GM10266 (cell line): ENCODE results near the gene CCDC102A.
"Not testable (repeated sequence)": the region's sequence is repeated elsewhere in the genome, so short reads cannot be mapped to it uniquely, and the experiment has no call there.

Experiments used
- DNase-seq: peaks from one replicate; pipeline ENCODE4 v3.0.0; 2012; ENCODE audit errors: extremely low spot score
- TF ChIP-seq, protein P1 (sequence below): IDR thresholded peaks from 2 replicates; pipeline ENCODE4 v1.5.1; 2012; ENCODE audit warnings: mild to moderate bottlenecking, low read depth; ENCODE audit not compliant: control insufficient read depth, insufficient read depth; ENCODE audit errors: missing control alignments

CCDC102A gene

DNA sequence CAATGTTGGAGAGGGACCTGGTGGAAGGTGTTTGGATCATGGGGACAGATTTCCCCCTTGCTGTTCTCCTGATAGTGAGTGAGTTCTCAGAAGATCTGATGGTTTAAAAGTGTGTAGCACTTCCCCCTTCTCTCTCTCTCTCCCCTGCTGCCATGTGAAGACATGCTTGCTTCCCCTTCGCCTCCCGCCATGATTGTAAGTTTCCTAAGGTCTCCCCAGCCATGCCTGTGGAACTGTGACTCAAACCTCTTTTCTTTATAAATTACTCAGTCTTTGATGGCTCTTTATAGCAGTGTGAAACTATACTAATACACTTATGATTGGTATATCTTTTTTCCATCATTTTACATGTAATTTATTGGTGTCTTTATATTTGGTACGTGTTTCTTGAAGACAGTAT lies 19.5 kb upstream of the CCDC102A start:
- TF ChIP-seq, protein P1, sequence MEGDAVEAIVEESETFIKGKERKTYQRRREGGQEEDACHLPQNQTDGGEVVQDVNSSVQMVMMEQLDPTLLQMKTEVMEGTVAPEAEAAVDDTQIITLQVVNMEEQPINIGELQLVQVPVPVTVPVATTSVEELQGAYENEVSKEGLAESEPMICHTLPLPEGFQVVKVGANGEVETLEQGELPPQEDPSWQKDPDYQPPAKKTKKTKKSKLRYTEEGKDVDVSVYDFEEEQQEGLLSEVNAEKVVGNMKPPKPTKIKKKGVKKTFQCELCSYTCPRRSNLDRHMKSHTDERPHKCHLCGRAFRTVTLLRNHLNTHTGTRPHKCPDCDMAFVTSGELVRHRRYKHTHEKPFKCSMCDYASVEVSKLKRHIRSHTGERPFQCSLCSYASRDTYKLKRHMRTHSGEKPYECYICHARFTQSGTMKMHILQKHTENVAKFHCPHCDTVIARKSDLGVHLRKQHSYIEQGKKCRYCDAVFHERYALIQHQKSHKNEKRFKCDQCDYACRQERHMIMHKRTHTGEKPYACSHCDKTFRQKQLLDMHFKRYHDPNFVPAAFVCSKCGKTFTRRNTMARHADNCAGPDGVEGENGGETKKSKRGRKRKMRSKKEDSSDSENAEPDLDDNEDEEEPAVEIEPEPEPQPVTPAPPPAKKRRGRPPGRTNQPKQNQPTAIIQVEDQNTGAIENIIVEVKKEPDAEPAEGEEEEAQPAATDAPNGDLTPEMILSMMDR: no peak

DNA sequence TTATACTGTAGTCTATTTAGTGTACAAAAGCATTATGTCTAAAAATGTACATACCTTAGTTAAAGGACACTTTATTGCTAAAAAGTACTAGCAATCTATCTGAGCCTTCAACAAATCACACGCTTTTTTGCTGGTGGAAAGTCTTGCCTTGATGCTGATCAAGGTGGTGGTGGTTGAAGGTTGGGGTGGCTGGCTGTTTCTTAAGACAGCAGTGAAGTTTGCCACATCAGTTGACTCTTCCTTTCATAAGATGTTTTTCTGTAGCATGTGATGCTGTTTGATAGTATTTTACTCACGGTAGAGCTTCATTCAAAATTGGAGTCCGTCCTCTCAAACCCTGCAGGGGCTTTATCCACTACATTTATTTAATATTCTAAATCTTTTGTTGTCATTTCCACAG lies 14.7 kb upstream of the CCDC102A start:
- TF ChIP-seq, protein P1: no peak
- no peak for DNase-seq

More for the DNA sequence above, 19.5 kb upstream of the CCDC102A start:
- no peak for DNase-seq

DNA sequence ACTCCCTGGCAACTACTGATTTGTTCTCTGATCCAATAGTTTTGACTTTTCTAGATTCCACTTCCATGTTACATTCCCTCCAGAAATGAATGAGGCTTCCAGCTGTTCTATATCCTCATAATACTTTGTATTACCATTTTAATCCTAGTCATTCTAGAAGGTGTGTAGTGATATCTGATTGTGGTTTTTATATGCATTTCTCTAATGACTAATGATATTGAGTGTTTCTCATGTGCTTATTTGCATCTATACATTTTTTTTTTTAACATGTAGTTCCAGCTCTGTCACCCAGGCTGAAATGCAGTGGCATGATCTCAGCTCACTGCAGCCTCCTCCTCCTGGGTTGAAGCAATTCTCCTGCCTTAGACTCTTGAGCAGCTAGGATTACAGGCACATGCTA lies 13.4 kb upstream of the CCDC102A start:
- TF ChIP-seq, protein P1: no peak
- DNase-seq: no peak

DNA sequence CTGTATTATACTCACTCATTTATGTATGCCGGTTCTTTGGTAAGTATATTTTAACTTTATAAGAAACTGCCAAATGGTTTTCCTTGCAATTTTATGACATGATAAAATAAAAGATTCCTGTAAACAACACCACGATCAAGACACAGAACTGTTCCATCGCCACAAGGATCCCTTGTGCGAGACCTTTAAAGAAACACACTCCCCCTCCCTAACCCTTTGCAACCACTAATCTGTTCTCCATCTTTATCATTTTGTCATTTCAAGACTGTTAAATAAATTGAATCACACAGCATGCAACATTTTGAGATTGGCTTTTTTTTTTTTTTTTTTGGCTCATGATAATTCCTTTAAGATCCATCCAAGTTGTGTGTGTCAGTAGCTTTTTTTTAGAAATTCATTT lies 12.0 kb upstream of the CCDC102A start:
- TF ChIP-seq, protein P1: no peak

DNA sequence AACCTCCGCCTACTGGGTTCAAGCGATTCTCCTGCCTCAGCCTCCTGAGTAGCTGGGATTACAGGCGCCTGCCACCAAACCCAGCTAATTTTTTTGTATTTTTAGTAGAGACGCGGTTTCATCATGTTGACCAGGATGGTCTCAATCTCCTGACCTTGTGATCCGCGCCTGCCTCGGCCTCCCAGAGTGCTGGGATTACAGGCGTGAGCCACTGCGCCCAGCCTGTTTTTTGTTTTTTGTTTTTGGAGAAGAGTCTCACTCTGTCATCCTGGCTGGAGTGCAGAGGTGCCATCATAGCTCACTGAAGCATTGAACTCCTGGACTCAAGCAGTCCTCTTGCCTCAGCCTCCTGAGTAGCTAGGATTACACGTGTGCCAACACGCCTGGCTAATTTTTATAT lies 11.2 kb upstream of the CCDC102A start:
- not testable (repeated sequence) for DNase-seq

More for the DNA sequence above, 12.0 kb upstream of the CCDC102A start:
- DNase-seq: no peak

DNA sequence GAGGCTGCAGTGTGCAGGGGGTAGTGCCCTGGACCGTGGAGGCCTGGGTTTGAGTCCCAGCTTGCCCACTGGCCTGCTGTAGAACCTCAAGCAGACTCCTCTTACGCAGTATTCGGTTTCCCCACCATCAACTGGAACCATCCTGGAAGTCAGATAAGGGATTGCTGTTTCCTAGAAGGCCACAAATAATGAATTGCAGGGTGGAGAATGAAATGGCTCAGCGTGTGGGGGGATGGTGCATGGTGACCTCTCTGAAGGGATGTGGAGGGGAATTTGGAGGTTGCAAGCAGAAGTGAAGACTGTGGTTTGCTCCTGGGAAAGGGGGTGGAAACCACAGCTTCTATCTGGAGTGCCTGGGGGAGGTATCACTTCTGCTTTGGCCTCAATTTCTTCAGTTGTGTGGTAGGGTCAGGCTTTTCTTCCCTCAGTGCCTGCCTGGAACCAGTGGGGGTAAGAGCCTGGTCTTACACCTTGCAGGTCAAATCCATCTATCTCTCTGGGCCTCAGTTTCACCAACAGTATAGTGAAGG lies 7.8 kb upstream of the CCDC102A start:
- peak; percentile 66 for DNase-seq
- TF ChIP-seq, protein P1: no peak

DNA sequence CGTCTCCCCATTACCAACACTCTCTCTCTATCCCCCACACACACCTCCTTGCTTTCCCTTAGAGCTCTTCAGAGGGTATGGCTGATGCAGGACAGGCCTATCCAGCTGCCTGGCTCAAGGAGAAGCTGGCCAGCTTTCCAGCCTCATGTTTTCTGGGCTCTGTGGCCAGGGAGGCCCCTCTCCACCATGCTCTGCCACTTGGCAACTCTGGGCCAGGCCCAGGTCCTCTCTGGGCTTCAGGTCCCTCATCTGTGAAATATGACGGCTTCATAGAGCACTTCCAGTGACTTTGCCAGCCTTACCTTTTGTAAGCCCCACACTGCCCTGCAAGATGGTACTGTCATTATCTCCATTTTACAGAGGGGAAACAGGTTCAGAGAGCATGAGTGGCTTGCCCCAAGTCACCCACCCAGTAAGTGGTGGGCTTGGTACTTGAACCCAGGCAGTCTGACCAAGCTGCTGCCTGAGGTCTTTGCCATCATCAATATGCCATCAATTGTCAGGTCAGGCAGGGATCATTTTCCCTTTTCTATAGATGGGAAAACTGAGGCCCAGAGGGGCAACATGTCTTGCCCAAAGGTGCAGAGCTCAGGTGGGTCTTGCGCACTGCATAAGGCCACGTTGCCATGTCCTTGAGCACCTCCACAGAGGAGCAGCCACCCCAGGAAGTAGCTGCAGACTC lies 5.5 kb upstream of the CCDC102A start:
- no peak for DNase-seq
- TF ChIP-seq, protein P1: no peak
